ENCODE results near the gene DTD1. TPM values are rescaled to one million over a fixed set of nuclear protein-coding genes. Genes with fewer than 3 reads are reported as not detected.

Gene DTD1
- total RNA-seq, 1 donor = 19.0 TPM

GRCh38 chr20:18694071-18694470 is 106.2 kb downstream of the DTD1 start:
- H3K27me3 ChIP-seq (ENCODE audit: insufficient read depth, low read length) = no peaks in the 10 kb centered on the region
- no peaks in the 10 kb centered on the region for H3K4me1 ChIP-seq (ENCODE audit: insufficient read depth, low read length)
- H3K9me3 ChIP-seq (ENCODE audit: low read depth, low read length) = no peaks in the 10 kb centered on the region
- no peak overlapping the region for H3K4me3 ChIP-seq (ENCODE audit: low read length)

DNA sequence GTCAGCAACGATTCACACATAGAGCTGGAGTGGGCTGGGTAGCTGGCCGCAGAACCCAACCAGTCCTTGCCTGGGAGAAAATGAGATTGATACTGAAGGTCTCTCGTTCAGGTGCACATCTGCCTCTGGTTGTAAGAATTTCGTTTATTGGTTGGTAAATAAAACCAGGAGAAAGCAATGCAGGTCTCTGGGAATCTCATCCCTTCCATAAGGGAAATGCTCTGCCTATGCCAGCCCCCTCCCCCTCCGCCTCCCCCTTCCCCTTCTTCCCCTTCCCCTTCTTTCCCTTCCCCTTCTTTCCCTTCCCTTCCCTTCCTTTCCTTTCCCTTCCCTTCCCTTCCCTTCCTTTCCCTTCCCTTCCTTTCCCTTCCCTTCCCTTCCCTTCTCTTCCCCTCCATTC is 107.3 kb downstream of the DTD1 start:
- Histone ChIP-seq H3K9me3 (ENCODE audit: low read depth, low read length) (no peaks in the 10 kb centered on the region), H3K4me1 (ENCODE audit: insufficient read depth, low read length) (no peaks in the 10 kb centered on the region), H3K4me3 (ENCODE audit: low read length) (no peak overlapping the region), H3K27me3 (ENCODE audit: insufficient read depth, low read length) (no peaks in the 10 kb centered on the region)

DNA sequence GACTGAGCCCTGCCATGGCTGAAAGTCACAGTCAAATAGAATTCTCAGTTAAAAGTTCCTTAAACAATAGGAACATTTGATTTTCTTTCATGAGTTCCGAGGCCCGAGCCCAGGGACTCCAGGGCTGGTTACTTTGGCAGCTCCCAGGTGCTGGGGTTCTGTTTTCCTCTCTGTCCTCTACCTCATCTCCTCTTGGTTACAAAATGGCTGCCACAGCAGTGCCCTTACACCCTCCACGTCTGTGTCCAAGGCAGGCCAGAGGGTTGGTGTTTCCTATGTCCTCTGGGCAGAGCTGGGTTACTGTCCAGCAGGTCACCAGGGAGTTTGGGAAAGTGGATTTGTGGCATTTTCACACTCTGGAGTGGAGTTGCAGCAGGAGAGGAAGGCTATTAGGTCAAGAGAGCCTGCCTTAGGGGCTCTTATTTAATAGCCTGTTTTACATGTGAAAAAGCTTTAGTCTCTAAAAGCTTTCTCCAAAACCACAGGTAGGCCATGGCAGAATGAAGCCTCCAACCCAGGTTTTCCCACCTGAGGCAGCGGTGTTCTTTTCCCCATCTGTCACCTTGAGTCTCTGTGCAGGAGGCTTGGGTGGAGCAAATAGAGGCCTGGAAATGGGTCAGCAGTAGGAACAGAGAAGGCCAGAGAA is 111.0 kb downstream of the DTD1 start:
- H3K27me3 ChIP-seq (ENCODE audit: insufficient read depth, low read length) = no peaks in the 10 kb centered on the region
- H3K4me3 ChIP-seq (ENCODE audit: low read length) = no peak overlapping the region
- no peaks in the 10 kb centered on the region for H3K9me3 ChIP-seq (ENCODE audit: low read depth, low read length)
- no peaks in the 10 kb centered on the region for H3K4me1 ChIP-seq (ENCODE audit: insufficient read depth, low read length)

GRCh38 chr20:18701969-18702368 is 114.1 kb downstream of the DTD1 start:
- no peaks in the 10 kb centered on the region for H3K27me3 ChIP-seq (ENCODE audit: insufficient read depth, low read length)
- peaks cover 10% of the 10 kb centered on the region for H3K4me1 ChIP-seq (ENCODE audit: insufficient read depth, low read length)
- H3K4me3 ChIP-seq (ENCODE audit: low read length) = no peak overlapping the region
- H3K9me3 ChIP-seq (ENCODE audit: low read depth, low read length) = no peaks in the 10 kb centered on the region

- Histone ChIP-seq H3K4me1 (ENCODE audit: insufficient read depth, low read length) (peaks cover 10% of the 10 kb centered on the region), H3K27me3 (ENCODE audit: insufficient read depth, low read length) (no peaks in the 10 kb centered on the region), H3K9me3 (ENCODE audit: low read depth, low read length) (no peaks in the 10 kb centered on the region), H3K4me3 (ENCODE audit: low read length) (no peak overlapping the region)
These were observed 114.9 kb downstream of the DTD1 start for GRCh38 chr20:18702736-18703135.

- H3K27me3 ChIP-seq (ENCODE audit: insufficient read depth, low read length) = no peaks in the 10 kb centered on the region
- no peak overlapping the region for H3K4me3 ChIP-seq (ENCODE audit: low read length)
- no peaks in the 10 kb centered on the region for H3K9me3 ChIP-seq (ENCODE audit: low read depth, low read length)
- peaks cover 10% of the 10 kb centered on the region for H3K4me1 ChIP-seq (ENCODE audit: insufficient read depth, low read length)
These were observed 117.6 kb downstream of the DTD1 start for GRCh38 chr20:18705490-18705889.

DNA sequence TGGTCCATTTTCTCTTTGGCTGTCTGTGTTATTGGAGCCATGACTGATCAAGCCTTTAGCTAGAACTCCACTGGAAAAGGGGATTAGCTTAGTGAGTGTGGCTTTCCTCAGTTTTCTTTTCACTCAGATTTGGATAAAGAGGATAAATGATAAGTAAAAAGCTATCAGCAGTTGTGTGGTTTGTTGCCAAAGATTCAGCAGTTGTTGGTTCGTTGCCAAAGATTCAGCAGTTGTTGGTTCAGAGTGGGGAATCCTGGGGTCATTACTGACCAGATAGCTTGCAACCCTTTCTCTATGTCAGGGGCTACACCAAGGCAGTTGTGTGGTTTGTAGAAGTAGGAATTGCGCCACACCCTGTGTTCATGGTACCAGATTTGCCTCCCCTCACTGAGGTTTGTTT is 118.1 kb downstream of the DTD1 start:
- Histone ChIP-seq H3K9me3 (ENCODE audit: low read depth, low read length) (no peaks in the 10 kb centered on the region), H3K4me3 (ENCODE audit: low read length) (no peak overlapping the region), H3K4me1 (ENCODE audit: insufficient read depth, low read length) (peaks cover 10% of the 10 kb centered on the region), H3K27me3 (ENCODE audit: insufficient read depth, low read length) (no peaks in the 10 kb centered on the region)

- Histone ChIP-seq H3K27me3 (ENCODE audit: insufficient read depth, low read length) (no peaks in the 10 kb centered on the region), H3K4me1 (ENCODE audit: insufficient read depth, low read length) (no peaks in the 10 kb centered on the region), H3K4me3 (ENCODE audit: low read length) (no peak overlapping the region), H3K9me3 (ENCODE audit: low read depth, low read length) (no peaks in the 10 kb centered on the region)
These were observed 124.3 kb downstream of the DTD1 start for GRCh38 chr20:18712131-18712530.

- Histone ChIP-seq H3K4me3 (ENCODE audit: low read length) (no peak overlapping the region), H3K27me3 (ENCODE audit: insufficient read depth, low read length) (no peaks in the 10 kb centered on the region), H3K4me1 (ENCODE audit: insufficient read depth, low read length) (no peaks in the 10 kb centered on the region), H3K9me3 (ENCODE audit: low read depth, low read length) (no peaks in the 10 kb centered on the region)
These were observed 125.0 kb downstream of the DTD1 start for GRCh38 chr20:18712882-18713281.

DNA sequence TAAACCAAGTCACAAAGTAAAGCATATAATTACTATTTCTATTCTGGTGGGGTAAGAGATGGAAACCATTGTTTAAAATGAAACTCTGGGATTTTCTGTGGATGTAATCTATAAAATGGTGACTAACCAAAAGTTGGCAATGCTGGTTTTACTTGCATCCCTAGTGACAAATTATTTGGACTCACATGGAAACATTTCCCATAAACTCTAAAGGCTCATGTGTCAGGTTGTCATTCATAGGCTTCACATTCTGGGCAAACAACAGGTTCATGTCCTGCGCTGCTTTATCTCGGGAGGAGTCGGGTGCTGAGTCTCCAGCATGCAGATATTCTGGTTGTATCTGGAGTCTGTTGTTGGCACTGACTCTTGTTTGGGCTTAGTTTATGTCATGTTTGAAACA is 127.7 kb downstream of the DTD1 start:
- no peaks in the 10 kb centered on the region for H3K9me3 ChIP-seq (ENCODE audit: low read depth, low read length)
- H3K4me1 ChIP-seq (ENCODE audit: insufficient read depth, low read length) = no peaks in the 10 kb centered on the region
- H3K4me3 ChIP-seq (ENCODE audit: low read length) = no peak overlapping the region
- no peaks in the 10 kb centered on the region for H3K27me3 ChIP-seq (ENCODE audit: insufficient read depth, low read length)

- H3K4me1 ChIP-seq (ENCODE audit: insufficient read depth, low read length) = no peaks in the 10 kb centered on the region
- no peaks in the 10 kb centered on the region for H3K9me3 ChIP-seq (ENCODE audit: low read depth, low read length)
- no peaks in the 10 kb centered on the region for H3K27me3 ChIP-seq (ENCODE audit: insufficient read depth, low read length)
- H3K4me3 ChIP-seq (ENCODE audit: low read length) = no peak overlapping the region
These were observed 129.2 kb downstream of the DTD1 start for GRCh38 chr20:18717062-18717461.

GRCh38 chr20:18718129-18718528 is 130.3 kb downstream of the DTD1 start:
- no peaks in the 10 kb centered on the region for H3K27me3 ChIP-seq (ENCODE audit: insufficient read depth, low read length)
- no peaks in the 10 kb centered on the region for H3K9me3 ChIP-seq (ENCODE audit: low read depth, low read length)
- H3K4me3 ChIP-seq (ENCODE audit: low read length) = no peak overlapping the region
- H3K4me1 ChIP-seq (ENCODE audit: insufficient read depth, low read length) = no peaks in the 10 kb centered on the region

DNA sequence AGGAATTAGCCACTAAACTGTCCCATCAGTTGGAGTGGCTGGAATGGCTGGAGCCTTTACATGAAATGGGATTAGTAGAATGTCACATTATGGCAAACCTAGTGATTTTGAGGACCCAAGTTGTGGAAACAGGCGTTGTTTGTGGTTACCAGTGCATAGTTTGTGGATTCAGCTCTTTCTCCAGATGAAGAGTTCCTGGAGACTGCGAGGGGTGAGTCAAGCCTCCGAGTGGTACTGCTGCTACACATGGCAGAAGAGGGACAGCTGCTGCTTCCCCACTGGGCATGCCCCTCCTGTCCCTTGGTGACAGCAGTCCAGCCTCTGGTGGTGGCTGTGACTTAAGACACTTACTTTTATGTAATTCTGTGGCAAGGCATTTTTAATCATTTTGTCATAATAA is 131.6 kb downstream of the DTD1 start:
- Histone ChIP-seq H3K27me3 (ENCODE audit: insufficient read depth, low read length) (no peaks in the 10 kb centered on the region), H3K4me3 (ENCODE audit: low read length) (no peak overlapping the region), H3K4me1 (ENCODE audit: insufficient read depth, low read length) (no peaks in the 10 kb centered on the region), H3K9me3 (ENCODE audit: low read depth, low read length) (no peaks in the 10 kb centered on the region)

DNA sequence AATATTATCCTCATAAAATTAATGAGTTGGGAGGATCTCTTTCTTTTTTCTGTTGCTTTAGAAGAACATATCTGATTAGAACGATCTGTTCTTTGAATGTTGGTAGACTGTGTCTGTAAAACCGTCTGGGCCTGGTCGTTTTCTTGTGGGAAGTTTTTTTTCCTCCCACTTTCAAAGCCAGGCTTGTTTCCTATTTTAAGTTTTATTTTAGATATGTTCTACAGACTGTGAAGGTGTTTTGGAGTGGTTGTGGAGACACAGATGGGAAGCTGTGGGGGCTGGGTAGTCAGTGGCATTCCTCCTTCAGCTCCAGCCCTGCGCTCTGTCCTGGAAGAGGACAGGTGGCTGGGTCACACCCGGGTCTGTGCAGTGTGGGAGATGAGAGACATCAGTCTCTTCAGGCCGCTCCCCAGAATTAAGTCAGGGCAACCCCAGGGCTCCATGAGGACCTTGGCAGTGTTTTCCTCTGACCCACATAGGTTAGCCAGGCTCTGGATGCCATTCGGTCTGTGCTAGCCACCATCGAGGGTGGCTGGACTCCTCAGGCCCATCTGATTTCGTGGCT is 133.8 kb downstream of the DTD1 start:
- Histone ChIP-seq H3K9me3 (ENCODE audit: low read depth, low read length) (no peaks in the 10 kb centered on the region), H3K27me3 (ENCODE audit: insufficient read depth, low read length) (no peaks in the 10 kb centered on the region), H3K4me3 (ENCODE audit: low read length) (no peak overlapping the region), H3K4me1 (ENCODE audit: insufficient read depth, low read length) (no peaks in the 10 kb centered on the region)

DNA sequence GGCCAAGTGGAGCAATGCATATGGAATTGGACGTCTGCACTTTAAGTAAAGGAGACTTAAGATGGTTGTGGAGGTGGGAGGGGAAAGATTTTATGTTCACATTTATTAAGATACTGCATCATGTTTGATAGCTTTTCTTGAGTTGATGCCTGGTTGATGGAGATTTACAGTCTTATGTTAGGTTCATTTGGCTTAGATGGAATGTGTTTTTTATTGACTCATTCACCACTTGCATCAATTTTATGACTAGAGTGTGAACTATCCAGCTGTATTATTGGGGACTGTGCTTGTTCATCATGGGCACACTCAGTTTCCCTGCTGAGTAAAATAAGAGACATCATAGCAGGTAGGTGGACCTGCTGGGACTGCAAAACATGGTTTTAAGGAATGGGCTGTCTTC is 134.5 kb downstream of the DTD1 start:
- no peak overlapping the region for H3K4me3 ChIP-seq (ENCODE audit: low read length)
- no peaks in the 10 kb centered on the region for H3K27me3 ChIP-seq (ENCODE audit: insufficient read depth, low read length)
- H3K4me1 ChIP-seq (ENCODE audit: insufficient read depth, low read length) = no peaks in the 10 kb centered on the region
- no peaks in the 10 kb centered on the region for H3K9me3 ChIP-seq (ENCODE audit: low read depth, low read length)

GRCh38 chr20:18724077-18724476 is 136.2 kb downstream of the DTD1 start:
- H3K4me3 ChIP-seq (ENCODE audit: low read length) = no peak overlapping the region
- H3K27me3 ChIP-seq (ENCODE audit: insufficient read depth, low read length) = no peaks in the 10 kb centered on the region
- H3K9me3 ChIP-seq (ENCODE audit: low read depth, low read length) = no peaks in the 10 kb centered on the region
- H3K4me1 ChIP-seq (ENCODE audit: insufficient read depth, low read length) = peaks cover 3% of the 10 kb centered on the region
